IPS DF 4.7 (cell line): ENCODE results near the gene NPR3.

Experiments used
- DNase-seq: peaks from one replicate; pipeline ENCODE4 v3.0.0-alpha.2; 2013; ENCODE audit warnings: low spot score; ENCODE audit errors: extremely low read depth

Gene NPR3

DNA sequence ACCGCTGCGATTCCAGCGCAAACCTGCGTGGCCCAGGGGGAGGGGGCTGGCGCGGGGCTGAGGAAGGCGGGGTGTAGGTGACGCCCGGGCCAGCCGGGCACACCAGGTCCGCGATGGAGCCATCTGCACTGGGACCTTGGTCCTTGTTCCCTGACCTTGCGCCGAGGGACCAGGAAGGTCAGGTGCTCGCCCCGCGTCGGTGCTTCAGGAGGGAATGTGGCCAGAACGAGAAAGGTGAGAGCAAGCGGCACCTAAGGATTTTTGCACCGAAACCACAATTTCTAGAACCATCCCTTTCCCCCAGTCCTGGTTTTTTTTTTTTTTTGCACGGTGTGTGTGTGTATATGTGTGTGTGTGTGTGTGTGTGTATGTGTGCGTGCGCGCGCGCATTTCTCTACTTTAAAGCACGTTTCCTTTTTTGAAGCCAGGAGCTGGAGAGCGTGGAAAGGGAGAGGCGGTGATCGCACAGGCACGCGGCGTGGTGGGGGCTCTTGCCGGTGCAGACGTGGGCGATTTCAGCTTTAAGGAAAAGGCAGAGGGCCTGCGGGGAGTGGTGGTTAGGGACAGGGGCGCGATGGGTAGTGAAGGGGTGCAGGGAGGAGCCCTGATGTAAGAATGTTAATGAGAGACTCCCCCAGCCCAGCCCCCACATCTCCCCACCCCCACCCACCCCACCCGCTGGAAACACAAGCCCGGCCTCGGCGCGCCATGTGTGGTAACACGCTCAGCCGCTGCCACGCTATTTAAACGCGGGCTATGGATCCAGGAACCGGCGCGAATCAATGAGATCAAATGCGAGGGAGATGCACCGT is at the start of gene NPR3:
NPR3 (plus strand) TSS at position 772 of the 812 bp plus-strand sequence. CDS start 456 bp downstream, outside the sequence.
- no peak for DNase-seq

DNA sequence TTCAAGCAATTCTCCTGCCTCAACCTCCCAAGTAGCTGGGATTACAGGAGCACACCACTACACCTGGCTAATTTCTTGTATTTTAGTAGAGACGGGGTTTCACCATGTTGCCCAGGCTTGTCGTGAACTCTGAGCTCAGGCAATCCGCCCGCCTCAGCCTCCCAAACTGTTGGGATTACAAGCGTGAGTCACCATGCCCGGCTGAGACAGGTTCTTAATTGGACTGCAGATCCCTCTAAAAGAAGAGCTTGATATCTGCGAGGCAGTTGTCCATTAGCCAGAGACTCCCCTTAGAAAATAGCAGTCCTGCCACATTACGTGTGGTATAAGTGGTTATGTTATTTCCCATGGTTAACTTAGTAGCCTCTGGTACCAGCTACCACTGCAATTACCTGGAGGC is 46.6 kb upstream of the NPR3 start:
- DNase-seq, result no peak

DNA sequence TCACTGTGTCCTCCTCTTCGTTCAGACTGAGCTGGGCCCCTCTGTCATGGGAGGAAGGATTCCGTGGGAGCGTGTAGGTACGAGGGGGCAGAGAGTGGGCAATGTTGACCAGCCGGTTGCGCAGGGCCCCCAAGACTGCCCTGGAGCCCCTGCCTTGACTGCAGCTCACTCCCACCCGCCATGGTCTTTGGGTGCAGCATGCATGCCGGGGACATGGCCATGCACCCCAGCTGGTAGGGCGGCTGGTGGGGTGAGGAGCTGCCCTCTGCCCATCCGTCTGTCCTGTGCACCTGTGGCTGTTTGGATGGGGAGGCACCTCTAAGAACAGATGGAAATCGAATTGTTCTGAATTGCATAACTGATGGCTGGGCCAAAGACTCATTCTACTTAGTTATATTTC is 42.6 kb upstream of the NPR3 start:
- DNase-seq, result no peak

DNA sequence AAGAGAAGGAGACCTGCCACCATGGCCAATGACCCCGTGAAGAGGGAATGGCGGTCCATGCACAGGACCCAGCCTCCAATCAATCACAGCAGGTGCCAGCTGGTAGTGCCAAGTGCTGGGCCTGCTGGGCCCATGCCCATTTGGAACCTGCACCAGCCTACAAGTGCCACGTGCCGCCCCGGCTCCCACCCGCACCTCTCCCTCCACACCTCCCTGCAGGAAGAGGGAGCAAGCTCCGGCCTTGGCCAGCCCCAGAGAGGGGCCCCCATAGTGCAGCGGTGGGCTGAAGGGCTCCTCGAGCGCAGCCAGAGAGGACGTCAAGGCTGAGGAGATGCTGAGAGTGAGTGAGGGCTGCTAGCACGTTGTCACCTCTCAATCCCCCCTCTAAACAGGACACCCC is 37.8 kb upstream of the NPR3 start:
- DNase-seq, result no peak

GRCh38 chr5:32677023-32677422 is 34.1 kb upstream of the NPR3 start:
- DNase-seq, result no peak

GRCh38 chr5:32678472-32678871 is 32.6 kb upstream of the NPR3 start:
- DNase-seq, result no peak

GRCh38 chr5:32679218-32679617 is 31.9 kb upstream of the NPR3 start:
- no peak for DNase-seq

DNA sequence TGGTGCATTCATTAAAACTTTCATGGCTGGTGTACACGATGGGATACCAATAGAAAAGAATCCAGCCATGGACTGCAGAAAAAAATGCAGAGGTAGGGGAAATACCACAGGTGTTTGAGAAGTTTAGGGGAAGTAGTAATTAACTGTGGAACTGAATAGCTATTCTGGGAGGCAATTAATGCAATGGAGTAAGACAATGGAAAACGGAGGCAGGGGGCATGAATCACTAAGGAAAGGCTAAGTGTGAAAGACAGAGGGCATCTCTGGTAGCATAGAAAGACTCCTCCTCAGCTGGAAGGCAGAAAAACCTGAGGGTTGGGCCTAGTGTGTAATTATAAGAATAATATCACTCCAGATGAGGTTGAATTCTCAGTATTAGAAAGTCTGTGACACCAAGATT is 30.9 kb upstream of the NPR3 start:
- peak; percentile 2 for DNase-seq

DNA sequence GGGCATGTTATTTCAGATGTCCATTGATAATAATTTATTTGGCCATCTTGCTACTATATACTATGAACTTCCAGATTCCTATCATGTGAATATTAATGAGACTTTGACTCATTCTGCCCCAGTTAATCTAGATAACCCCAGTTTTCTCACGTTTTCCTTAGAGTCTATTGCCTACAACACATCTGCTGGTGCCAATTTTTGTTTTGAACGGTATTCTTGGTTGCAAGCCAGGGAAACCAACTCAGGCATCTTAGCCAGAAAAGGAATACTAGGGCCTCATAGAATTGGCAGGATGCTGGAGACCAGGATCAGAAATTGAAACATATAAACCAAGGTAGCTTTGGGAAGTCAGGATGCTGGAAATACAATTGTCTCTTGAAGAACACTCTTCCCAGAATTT is 28.0 kb upstream of the NPR3 start:
- DNase-seq, result no peak

- no peak for DNase-seq
Measured at GRCh38 chr5:32684260-32684659, 26.9 kb upstream of the NPR3 start.

GRCh38 chr5:32686799-32687498 is 24.2 kb upstream of the NPR3 start:
- no peak for DNase-seq

- no peak for DNase-seq
Measured at GRCh38 chr5:32687499-32687831, 23.7 kb upstream of the NPR3 start.

DNA sequence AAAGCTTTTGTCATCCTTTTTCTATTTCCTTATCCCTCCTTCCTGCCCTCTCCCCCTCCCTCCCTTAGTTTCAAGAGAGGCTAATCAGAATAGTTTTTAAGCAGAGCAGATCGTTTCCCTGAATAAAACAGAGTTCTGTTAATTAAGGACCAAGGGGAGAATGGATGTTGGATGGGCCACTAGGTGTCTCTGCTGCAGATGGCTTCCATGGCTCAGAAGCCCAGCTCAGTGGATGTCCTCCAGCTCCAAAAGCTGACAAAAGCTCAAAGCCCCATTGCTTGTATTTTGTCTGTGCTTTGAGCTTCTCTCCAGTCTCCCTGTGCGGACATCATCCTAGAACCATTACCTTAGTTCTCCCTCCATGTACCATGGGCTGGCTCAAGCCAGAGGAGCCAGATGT is 21.0 kb upstream of the NPR3 start:
- DNase-seq, result no peak

GRCh38 chr5:32690666-32691065 is 20.5 kb upstream of the NPR3 start:
- no peak for DNase-seq

DNA sequence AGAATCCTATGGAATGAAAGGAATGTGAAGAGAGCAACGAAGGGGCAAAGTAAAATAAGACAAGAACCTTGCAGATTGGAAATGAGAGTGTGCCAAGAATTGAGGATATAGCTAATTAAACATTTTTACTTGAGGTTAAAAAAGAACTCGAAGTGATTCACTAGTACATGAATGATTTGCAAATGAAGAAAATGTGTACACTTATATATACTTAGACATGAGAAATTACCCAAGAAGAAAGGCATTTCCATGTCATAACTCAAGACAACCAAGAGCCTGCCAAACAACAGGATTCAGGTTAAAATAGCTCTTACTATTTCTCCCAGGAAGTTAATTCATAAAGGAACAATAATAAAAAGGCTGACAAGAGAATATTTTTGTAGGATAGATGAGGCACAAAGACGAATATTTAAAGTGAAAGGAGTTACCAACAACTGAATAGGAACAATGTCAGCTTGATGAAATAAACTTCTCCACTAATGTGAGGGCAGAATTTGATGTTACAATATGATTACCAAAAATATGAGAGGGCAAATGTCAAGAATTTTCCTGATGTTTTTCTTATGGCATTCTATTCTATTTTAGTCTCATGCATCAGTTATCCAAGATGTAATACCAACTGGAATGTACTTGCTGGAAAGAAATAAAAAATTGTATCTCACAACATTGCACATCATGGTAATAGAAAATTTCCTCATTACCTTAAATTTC is 18.9 kb upstream of the NPR3 start:
- no peak for DNase-seq

GRCh38 chr5:32703957-32704356 is 7.2 kb upstream of the NPR3 start:
- no peak for DNase-seq

- no peak for DNase-seq
Measured at GRCh38 chr5:32707418-32707997, 3.6 kb upstream of the NPR3 start.

DNA sequence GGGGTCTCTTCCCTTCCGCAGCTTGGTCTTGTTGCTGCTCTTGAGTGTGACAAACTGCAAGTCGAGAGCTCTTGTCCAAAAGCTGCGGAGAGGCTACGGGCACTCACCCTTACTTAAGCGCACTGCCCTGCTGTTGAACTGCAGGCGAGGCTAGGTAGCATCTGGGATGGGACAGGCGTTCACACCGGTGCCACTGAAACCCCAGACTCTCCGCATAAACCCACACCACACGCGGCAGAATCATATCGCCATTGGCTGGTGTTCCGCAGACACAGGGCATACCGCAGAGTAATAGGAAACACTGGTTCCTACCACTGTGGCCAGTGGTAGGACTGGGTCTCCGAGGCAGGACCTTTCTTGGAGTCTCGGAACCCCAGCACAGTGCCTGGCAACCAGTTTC is 2.2 kb upstream of the NPR3 start:
- DNase-seq, result no peak

GRCh38 chr5:32709750-32710549 is 1.2 kb upstream of the NPR3 start:
- no peak for DNase-seq

GRCh38 chr5:32711362-32711680 is 200 bp downstream of the NPR3 start:
- DNase-seq, result no peak

GRCh38 chr5:32711681-32712480 is 760 bp downstream of the NPR3 start:
- no peak for DNase-seq
